SK-N-SH treated with all-trans-retinoic acid at 6 μM for 48 hours (cell line): ENCODE measurements around the gene PKP4.

Experiments used
- ATAC-seq: fragments of 200-7000 bp; cut with Tn5 transposase; 3 replicates; pipeline ENCODE4 v1.9.1; 2020; ENCODE audit warnings: mild to moderate bottlenecking, moderate library complexity
- ARNTL ChIP-seq: fragments of 450-650 bp; formaldehyde crosslinking; IDR thresholded peaks from 2 replicates; pipeline ENCODE4 v1.5.0; 2020; ENCODE audit warnings: low read depth, mild to moderate bottlenecking, moderate library complexity, borderline replicate concordance
- BACH2 ChIP-seq: fragments of 250-450 bp; sonication (Bioruptor Pico); IDR thresholded peaks from 2 replicates; pipeline ENCODE4 v1.9.0; 2021; ENCODE audit warnings: mild to moderate bottlenecking, borderline replicate concordance
- CSDC2 ChIP-seq: fragments of 250-450 bp; sonication (Bioruptor Pico); IDR thresholded peaks from 2 replicates; pipeline ENCODE4 v1.5.0; 2020; ENCODE audit warnings: mild to moderate bottlenecking, moderate library complexity
- ESRRG ChIP-seq: fragments of 250-450 bp; sonication (Bioruptor Pico); IDR thresholded peaks from 2 replicates; pipeline ENCODE4 v1.6.1; 2021; ENCODE audit warnings: mild to moderate bottlenecking
- GLIS3 ChIP-seq: fragments of 250-450 bp; sonication (Bioruptor Pico); IDR thresholded peaks from 2 replicates; pipeline ENCODE4 v1.5.0; 2020; ENCODE audit warnings: mild to moderate bottlenecking, moderate library complexity
- ISL1 ChIP-seq: fragments of 250-450 bp; sonication (Bioruptor Pico); IDR thresholded peaks from 2 replicates; pipeline ENCODE4 v2.1.2; 2022; ENCODE audit warnings: mild to moderate bottlenecking, moderate library complexity
- OSR1 ChIP-seq: fragments of 250-450 bp; sonication (Bioruptor Pico); IDR thresholded peaks from 2 replicates; pipeline ENCODE4 v1.8.0; 2022; ENCODE audit warnings: moderate library complexity, mild to moderate bottlenecking, inconsistent platforms
- PPARA ChIP-seq: fragments of 250-450 bp; sonication (Bioruptor Pico); IDR thresholded peaks from 2 replicates; pipeline ENCODE4 v1.5.0; 2020; ENCODE audit warnings: mild to moderate bottlenecking, borderline replicate concordance
- RARB ChIP-seq: fragments of 250-450 bp; sonication (Bioruptor Pico); IDR thresholded peaks from 2 replicates; pipeline ENCODE4 v1.8.0; 2021; ENCODE audit warnings: mild to moderate bottlenecking, moderate library complexity
- SNAI2 ChIP-seq: fragments of 250-450 bp; sonication (Bioruptor Pico); IDR thresholded peaks from 2 replicates; pipeline ENCODE4 v1.5.0; 2020; ENCODE audit warnings: mild to moderate bottlenecking, moderate library complexity
- TCF4 ChIP-seq: fragments of 250-450 bp; sonication (Bioruptor Pico); IDR thresholded peaks from 2 replicates; pipeline ENCODE4 v1.8.0; 2021; ENCODE audit warnings: mild to moderate bottlenecking, moderate library complexity, borderline replicate concordance
- TOX ChIP-seq: fragments of 250-450 bp; sonication (Bioruptor Pico); IDR thresholded peaks from 2 replicates; pipeline ENCODE4 v1.8.0; 2021; ENCODE audit warnings: mild to moderate bottlenecking, moderate library complexity, borderline replicate concordance
- ZC3H10 ChIP-seq: fragments of 250-450 bp; sonication (Bioruptor Pico); IDR thresholded peaks from 2 replicates; pipeline ENCODE4 v1.5.1; 2021; ENCODE audit warnings: mild to moderate bottlenecking, moderate library complexity
- ZFP3 ChIP-seq: fragments of 250-450 bp; sonication (Bioruptor Pico); IDR thresholded peaks from 2 replicates; pipeline ENCODE4 v1.5.0; 2020; ENCODE audit warnings: mild to moderate bottlenecking, moderate library complexity
- ZFP30 ChIP-seq: fragments of 450-650 bp; formaldehyde crosslinking; IDR thresholded peaks from 2 replicates; pipeline ENCODE4 v1.5.0; 2022; ENCODE audit warnings: mild to moderate bottlenecking, moderate library complexity
- ZNF565 ChIP-seq: fragments of 450-650 bp; formaldehyde crosslinking; conservative IDR thresholded peaks from 2 replicates; pipeline ENCODE4 v1.5.0; 2020; ENCODE audit warnings: low read depth, mild to moderate bottlenecking, moderate library complexity
- ZNF70 ChIP-seq: fragments of 450-650 bp; formaldehyde crosslinking; IDR thresholded peaks from 2 replicates; pipeline ENCODE4 v1.5.0; 2020; ENCODE audit warnings: mild to moderate bottlenecking, moderate library complexity
- ZNF8 ChIP-seq: fragments of 450-650 bp; formaldehyde crosslinking; IDR thresholded peaks from 2 replicates; pipeline ENCODE4 v1.5.0; 2020; ENCODE audit warnings: mild to moderate bottlenecking, moderate library complexity
- TF ChIP-seq, protein P1 (sequence below): fragments of 250-450 bp; sonication (Bioruptor Pico); IDR thresholded peaks from 2 replicates; pipeline ENCODE4 v1.8.0; 2021; ENCODE audit warnings: low read depth, mild to moderate bottlenecking, moderate library complexity, borderline replicate concordance
- TF ChIP-seq, protein P2 (sequence below): fragments of 250-450 bp; sonication (Bioruptor Pico); IDR thresholded peaks from 2 replicates; pipeline ENCODE4 v1.5.1; 2021; ENCODE audit warnings: mild to moderate bottlenecking, moderate library complexity
- TF ChIP-seq, protein P3 (sequence below): fragments of 250-450 bp; sonication (Bioruptor Pico); IDR thresholded peaks from 2 replicates; pipeline ENCODE4 v1.5.0; 2020; ENCODE audit warnings: mild to moderate bottlenecking, moderate library complexity
- TF ChIP-seq, protein P4 (sequence below): fragments of 250-450 bp; sonication (Bioruptor Pico); IDR thresholded peaks from 2 replicates; pipeline ENCODE4 v1.5.1; 2020; ENCODE audit warnings: low read depth, mild to moderate bottlenecking, moderate library complexity

PKP4 gene

DNA sequence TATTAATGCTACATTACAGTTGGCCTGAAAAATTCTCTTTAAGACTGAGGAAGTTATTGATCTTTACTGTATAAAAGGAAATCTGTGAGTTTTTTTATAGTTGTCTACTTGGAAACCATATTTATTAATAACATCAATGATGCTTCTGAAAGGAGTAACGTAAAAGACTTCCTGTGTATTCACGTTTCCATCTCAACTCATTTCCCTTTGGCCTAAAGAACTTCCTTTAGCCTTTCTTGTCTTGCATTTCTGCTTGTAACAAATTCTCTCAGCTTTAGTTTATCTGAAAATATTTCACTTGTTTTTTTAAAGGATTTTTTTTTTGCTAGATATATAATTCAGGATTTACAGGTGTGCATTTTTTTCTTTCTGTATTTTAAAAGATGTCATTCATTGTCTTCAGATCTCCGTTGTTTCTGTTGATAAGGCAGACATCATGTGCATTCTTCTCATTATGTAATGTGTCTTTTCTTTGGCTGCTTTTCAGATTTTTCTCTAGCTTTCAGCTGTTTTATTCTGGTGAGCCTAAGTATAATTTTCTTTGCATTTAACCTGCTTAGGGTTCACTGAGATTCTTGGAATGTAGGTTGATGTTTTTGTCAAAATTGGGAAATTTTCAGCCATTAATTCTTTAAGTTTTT is 179.3 kb downstream of the PKP4 start:
- TF ChIP-seq ESRRG (CRISPR knock-in tag) = no peak
- TF ChIP-seq ARNTL (CRISPR knock-in tag) = no peak
- TF ChIP-seq, protein P1, sequence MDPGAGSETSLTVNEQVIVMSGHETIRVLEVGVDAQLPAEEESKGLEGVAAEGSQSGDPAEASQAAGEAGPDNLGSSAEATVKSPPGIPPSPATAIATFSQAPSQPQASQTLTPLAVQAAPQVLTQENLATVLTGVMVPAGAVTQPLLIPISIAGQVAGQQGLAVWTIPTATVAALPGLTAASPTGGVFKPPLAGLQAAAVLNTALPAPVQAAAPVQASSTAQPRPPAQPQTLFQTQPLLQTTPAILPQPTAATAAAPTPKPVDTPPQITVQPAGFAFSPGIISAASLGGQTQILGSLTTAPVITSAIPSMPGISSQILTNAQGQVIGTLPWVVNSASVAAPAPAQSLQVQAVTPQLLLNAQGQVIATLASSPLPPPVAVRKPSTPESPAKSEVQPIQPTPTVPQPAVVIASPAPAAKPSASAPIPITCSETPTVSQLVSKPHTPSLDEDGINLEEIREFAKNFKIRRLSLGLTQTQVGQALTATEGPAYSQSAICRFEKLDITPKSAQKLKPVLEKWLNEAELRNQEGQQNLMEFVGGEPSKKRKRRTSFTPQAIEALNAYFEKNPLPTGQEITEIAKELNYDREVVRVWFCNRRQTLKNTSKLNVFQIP (CRISPR knock-in tag) = no peak
- no peak for TF ChIP-seq ZNF565 (CRISPR knock-in tag)
- no peak for TF ChIP-seq PPARA (CRISPR knock-in tag)
- no peak for TF ChIP-seq ZNF8 (CRISPR knock-in tag)
- TF ChIP-seq CSDC2 (CRISPR knock-in tag) = no peak
- TF ChIP-seq, protein P2, sequence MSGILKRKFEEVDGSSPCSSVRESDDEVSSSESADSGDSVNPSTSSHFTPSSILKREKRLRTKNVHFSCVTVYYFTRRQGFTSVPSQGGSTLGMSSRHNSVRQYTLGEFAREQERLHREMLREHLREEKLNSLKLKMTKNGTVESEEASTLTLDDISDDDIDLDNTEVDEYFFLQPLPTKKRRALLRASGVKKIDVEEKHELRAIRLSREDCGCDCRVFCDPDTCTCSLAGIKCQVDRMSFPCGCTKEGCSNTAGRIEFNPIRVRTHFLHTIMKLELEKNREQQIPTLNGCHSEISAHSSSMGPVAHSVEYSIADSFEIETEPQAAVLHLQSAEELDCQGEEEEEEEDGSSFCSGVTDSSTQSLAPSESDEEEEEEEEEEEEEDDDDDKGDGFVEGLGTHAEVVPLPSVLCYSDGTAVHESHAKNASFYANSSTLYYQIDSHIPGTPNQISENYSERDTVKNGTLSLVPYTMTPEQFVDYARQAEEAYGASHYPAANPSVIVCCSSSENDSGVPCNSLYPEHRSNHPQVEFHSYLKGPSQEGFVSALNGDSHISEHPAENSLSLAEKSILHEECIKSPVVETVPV = no peak
- TF ChIP-seq TCF4 (CRISPR knock-in tag) = no peak
- TF ChIP-seq, protein P3, sequence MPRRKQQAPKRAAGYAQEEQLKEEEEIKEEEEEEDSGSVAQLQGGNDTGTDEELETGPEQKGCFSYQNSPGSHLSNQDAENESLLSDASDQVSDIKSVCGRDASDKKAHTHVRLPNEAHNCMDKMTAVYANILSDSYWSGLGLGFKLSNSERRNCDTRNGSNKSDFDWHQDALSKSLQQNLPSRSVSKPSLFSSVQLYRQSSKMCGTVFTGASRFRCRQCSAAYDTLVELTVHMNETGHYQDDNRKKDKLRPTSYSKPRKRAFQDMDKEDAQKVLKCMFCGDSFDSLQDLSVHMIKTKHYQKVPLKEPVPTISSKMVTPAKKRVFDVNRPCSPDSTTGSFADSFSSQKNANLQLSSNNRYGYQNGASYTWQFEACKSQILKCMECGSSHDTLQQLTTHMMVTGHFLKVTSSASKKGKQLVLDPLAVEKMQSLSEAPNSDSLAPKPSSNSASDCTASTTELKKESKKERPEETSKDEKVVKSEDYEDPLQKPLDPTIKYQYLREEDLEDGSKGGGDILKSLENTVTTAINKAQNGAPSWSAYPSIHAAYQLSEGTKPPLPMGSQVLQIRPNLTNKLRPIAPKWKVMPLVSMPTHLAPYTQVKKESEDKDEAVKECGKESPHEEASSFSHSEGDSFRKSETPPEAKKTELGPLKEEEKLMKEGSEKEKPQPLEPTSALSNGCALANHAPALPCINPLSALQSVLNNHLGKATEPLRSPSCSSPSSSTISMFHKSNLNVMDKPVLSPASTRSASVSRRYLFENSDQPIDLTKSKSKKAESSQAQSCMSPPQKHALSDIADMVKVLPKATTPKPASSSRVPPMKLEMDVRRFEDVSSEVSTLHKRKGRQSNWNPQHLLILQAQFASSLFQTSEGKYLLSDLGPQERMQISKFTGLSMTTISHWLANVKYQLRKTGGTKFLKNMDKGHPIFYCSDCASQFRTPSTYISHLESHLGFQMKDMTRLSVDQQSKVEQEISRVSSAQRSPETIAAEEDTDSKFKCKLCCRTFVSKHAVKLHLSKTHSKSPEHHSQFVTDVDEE = no peak
- no peak for TF ChIP-seq SNAI2
- no peak for TF ChIP-seq ZNF70 (CRISPR knock-in tag)
- TF ChIP-seq, all 23 proteins: peak for 0
- no peak for ATAC-seq

DNA sequence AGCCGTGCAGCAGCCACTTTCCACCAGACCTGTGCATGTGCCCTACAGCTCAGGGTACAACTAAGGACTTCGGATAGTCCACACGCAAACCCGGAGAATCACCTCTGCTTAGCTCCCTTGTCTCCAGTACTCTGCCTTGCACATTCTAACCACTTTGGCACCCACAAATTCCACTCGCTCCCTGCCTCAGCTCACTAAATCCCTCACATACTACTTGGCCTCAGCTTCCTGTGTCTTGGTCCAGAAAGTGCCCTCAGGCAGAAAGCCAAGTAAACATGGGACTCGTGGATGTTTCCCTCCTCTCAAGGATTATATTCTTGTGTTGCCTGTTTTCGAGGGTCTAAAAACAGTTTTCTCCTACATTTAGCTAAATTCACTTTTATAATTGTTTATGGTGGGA is 180.6 kb downstream of the PKP4 start:
- no peak for TF ChIP-seq TOX (CRISPR knock-in tag)
- TF ChIP-seq, protein P3 = no peak
- no peak for TF ChIP-seq ARNTL (CRISPR knock-in tag)
- TF ChIP-seq ZFP30 (CRISPR knock-in tag) = no peak
- TF ChIP-seq, all 23 proteins: peak for 0
- no peak for ATAC-seq

DNA sequence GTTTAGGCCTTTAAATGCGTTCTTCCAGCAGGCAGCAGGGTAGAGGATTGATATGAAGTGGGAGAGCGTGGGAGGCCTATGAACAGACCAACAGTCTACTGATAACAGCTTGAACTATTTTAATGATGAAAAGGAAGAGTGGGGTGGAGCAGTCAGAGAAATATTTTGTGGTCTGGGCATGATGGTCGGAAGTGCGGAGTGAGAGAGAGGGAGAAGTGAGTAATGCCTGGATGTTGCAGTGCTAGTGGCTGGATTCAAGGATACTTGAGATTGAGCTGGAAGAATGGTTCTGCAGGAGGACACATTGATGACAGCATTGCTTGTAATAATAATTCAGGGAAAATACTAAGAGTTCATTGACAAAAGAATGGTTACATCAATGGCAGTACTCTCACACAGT is 187.4 kb downstream of the PKP4 start:
- no peak; the same call in 1 of the 3 replicates for ATAC-seq
- TF ChIP-seq, protein P4, sequence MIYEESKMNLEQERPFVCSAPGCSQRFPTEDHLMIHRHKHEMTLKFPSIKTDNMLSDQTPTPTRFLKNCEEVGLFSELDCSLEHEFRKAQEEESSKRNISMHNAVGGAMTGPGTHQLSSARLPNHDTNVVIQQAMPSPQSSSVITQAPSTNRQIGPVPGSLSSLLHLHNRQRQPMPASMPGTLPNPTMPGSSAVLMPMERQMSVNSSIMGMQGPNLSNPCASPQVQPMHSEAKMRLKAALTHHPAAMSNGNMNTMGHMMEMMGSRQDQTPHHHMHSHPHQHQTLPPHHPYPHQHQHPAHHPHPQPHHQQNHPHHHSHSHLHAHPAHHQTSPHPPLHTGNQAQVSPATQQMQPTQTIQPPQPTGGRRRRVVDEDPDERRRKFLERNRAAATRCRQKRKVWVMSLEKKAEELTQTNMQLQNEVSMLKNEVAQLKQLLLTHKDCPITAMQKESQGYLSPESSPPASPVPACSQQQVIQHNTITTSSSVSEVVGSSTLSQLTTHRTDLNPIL (CRISPR knock-in tag) = no peak
- no peak for TF ChIP-seq SNAI2
- no peak for TF ChIP-seq OSR1
- TF ChIP-seq TCF4 (CRISPR knock-in tag) = no peak
- TF ChIP-seq, protein P3 = no peak
- TF ChIP-seq GLIS3 = no peak
- no peak for TF ChIP-seq ESRRG (CRISPR knock-in tag)
- no peak for TF ChIP-seq BACH2
- no peak for TF ChIP-seq ISL1
- TF ChIP-seq ZC3H10 (CRISPR knock-in tag) = no peak
- no peak for TF ChIP-seq ZFP30 (CRISPR knock-in tag)
- no peak for TF ChIP-seq TOX (CRISPR knock-in tag)
- TF ChIP-seq PPARA (CRISPR knock-in tag) = no peak
- no peak for TF ChIP-seq ZFP3
- TF ChIP-seq ZNF70 (CRISPR knock-in tag) = no peak
- no peak for TF ChIP-seq ZNF8 (CRISPR knock-in tag)
- TF ChIP-seq RARB (CRISPR knock-in tag) = no peak
- no peak for TF ChIP-seq ARNTL (CRISPR knock-in tag)
- TF ChIP-seq, protein P1 (CRISPR knock-in tag) = no peak
